HG02623 (cell line): ENCODE measurements around the gene ZNF385B.

ENCODE experiments used
- ATAC-seq: cut with Tn5 transposase; IDR thresholded peaks from one replicate; pipeline ENCODE4 v1.9.1; 2021; ENCODE audit warnings: moderate library complexity; ENCODE audit not compliant: unreplicated experiment

Gene ZNF385B

DNA sequence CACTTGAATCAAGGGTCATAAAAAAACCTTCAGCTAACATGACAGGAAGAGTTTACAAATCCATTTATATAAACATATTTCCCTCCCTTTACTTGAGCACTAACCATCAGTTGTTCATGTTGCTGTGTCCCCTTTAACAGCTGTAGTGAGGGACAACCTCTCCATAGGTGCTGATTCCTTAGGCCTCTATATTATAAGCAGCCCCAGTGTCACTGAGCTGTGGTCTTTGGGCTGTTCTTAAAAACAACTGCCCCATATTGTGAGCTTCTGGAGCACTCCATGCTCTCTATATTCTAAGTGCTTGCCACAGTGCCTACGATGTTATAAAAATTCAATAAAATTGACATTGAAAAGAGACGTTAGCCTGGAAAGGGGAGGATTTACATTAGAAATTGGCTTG is 175.3 kb downstream of the ZNF385B start:
- ATAC-seq: no peak

DNA sequence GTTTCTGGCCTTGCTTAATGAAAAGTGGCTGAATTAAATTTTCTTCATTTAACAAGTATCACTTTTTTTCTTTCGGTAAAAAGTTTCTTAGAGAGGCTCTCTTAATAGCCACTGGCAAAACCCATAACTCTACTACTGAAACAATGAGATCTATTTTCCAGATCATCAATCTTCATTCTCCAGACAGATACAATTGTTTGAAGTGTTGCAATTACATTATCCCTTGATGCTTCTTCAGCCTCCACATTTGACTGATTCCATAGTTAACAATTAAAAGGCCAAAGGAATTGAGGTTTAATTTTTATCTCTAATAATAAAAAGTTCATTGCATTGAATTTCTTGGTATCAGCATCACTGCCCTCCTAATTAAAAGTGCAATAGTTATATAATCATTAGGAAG is 176.3 kb downstream of the ZNF385B start:
- ATAC-seq: no peak

DNA sequence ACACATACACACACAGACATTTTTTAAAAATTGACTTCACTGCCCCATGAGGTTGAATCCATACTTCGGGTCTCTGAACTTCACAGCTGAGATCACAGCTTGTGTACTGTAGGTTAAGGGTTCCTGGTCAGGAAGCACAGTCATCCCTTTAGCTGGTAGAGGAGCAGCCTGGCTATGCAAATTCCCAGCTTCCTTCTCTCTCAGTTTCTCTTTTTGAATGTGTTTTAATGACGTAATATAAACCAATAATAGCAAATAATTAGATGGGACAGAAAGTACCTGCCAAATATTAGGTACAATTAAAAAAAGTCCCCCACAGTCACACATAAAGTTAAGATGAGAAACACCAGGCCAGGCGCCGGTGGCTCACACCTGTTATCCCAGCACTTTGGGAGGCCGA is 178.7 kb downstream of the ZNF385B start:
- no peak for ATAC-seq

DNA sequence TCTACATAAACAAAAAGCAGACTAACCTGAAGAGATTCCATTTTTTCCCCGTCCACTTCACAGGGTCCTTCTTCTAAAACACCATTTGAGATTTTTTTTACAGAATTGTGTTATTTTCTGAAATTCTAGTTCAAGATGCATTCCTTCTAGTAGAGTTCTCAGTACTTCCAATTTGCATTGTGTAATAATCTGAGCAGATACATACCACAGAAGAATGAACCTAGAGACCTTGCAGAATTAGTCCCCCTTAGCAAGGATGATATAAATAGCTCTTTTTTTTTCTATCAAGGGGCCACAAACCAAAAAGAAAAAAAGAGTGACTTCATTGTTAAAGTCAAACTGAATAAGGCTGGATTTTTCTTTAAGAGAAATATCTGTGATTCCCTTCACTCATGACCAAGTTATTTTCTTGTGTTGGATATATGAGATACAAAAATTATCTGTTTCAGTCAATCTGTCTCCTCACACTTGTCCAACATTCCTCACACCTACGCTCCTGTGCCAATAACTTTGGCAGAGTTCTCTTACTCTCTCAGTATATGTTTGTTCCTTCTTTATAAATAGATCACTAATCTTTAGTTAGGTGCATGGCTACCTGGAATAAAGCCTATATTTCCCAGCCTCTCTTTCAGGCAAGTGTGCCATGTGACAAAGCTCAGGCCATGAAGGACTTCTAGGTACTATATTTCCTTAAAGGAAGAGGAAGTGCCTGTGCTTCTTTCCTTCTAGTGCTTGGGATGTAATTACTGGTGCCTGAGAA is 183.5 kb downstream of the ZNF385B start:
- no peak for ATAC-seq

DNA sequence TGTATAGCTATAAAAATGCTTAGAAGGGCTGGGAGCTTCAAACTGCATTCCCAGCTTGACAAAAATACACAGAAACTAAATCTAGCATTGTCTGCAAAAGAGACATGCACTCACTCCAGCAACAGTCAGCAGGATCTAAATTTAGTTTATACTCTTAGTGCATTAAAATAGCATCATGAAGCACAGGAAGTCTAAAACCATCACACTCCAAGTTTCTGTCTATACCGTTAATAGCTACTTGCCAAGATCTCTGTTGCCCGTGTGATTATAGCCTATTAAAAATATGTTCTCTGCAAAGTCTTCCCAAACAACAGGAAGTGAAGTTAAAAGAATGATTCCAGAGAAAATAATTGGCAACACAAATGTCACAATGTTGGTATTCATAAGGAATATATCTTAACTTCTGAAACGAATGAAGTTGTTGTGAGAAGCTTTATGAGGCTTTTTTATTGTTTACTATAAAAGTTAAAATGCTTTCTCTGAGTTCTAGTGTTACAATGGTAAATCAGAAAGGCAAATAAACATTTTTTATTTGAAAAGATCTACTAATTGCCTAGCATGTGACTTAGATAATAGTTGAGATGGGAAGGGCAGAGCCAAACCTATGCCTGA is 184.2 kb downstream of the ZNF385B start:
- no peak for ATAC-seq

DNA sequence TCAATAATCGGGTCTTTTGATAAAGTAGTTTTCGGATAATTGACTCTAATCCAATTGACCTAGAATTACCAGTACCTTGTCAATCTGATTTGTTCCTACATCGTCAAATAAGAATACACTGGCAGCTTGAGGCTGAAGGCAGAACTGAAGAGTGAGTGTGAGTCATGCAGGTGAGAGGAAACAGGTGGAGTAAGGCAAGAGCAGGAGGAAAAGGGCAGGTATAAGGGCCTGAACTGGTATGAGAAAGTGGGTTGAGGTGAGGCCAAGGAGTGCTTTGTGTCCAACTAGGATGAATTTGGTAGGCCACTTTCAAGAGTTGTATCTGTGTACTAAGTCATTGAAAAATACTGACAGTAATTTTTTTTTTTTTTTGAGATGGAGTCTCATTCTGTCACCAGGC is 186.0 kb downstream of the ZNF385B start:
- ATAC-seq: no peak

DNA sequence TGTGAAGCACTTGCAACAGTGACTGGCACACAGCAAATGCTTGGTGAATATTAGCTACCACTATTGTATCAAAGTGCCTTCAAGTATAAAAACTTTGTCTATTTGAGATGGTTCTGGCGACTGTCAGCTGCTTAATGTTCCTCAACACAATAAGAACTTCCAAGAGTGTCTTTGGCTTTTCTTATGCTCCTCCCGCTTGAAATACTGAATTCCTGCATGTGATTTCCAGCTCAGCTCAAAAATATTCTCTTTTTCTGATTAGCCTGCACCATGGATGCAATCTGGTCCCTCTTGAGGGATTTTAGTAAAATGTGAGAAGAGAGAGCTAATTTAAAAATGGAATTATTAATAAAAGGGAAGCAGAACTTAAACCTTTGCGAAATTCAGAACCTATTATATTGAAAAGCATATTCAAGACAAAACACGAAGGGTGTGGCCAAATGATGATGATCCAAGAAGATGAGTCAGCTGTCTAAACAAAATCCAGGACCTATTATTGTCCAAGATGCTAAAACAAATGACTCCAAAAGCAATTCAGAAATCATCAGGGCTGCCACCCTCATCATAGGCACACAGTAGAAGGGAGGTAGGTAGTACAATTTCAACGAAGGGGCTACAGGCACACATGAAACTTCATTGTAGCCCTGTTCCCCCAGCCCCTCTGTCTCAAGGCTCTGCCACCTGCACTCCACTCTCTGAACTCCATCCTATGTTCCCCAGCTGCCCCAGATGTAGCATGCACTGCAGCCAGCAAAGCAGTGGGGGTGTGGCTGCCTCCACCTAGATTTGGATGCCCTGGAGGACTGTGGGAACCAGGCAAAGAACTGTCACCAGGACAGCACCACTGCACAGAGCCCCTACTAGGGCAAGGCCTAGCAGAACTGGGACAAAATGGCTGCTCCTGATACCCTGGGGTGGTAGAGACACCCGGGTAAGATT is 190.1 kb downstream of the ZNF385B start:
- no peak for ATAC-seq

DNA sequence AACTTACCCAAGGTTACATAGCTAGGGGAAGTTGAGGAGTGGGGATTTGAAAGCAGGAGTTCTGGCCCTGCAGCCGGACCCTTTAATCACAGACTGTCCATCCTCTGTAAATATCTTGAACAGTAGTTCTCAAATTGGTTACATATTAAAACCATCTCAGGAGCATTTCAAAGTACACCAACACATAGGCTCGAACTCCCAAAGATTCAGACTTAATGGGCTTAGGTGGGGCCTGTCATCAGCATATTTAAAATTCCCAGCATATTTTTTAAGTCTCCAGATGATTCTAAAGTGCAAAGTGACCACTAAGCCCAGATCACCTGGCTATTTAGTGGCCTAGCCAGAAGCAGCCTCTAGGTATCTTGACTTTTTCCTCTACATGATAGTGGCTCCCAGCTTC is 192.2 kb downstream of the ZNF385B start:
- no peak for ATAC-seq

DNA sequence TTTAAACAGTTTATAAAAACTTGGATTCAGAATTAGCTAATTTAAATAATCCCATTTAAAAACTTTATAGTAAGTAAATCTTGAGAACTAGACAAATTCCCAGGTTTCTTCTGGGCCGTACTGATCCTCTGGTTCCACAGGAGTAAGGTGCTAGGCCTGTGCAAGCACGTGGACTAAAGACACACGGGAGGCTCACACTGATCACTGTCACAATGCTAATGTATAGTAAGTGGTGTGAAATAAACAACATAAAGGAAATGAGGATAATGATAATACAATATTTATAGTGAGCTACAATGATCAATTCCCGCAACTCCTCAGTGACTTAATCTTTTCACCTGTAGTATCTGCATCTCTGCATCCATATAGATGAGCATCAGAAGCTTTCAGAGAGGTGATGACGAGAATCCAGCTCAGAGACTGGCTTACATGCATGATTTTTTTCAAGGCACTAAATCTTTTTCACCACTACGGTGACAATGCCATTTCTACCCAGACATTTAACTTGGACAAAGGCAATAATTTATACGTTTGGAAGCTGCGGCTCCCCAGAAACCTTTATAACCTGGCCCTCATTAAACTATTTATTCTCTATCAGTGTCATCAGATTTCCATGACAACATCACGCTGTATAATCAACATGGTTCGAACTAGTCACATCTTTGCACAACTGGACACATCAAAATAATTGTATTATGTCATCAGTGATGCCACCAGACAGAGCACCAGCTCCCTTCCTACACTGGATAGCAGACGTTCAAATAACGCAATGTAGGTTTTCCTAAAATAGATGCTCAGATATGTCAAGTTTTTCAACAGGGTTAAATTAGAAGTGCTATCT is 196.2 kb downstream of the ZNF385B start:
- ATAC-seq: no peak

DNA sequence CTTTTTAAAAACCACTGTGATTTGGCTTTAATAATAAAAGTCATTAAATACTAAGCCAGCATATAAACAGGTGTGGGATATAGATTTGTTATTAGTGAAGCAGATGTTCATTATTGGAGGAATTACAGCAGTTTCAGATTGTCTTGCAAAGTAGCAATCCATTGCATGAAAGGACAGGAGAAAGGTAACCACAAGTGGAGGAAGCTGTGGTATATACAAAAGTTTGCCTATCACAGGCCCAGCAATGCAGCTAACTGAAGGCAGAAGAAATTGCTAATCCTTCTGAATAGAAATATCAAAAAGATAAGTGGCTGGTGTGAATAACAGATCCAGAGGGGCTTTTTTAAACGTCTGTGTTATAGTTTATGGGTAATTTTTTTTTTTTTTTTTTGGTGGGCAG is 199.4 kb downstream of the ZNF385B start:
- ATAC-seq: no peak

DNA sequence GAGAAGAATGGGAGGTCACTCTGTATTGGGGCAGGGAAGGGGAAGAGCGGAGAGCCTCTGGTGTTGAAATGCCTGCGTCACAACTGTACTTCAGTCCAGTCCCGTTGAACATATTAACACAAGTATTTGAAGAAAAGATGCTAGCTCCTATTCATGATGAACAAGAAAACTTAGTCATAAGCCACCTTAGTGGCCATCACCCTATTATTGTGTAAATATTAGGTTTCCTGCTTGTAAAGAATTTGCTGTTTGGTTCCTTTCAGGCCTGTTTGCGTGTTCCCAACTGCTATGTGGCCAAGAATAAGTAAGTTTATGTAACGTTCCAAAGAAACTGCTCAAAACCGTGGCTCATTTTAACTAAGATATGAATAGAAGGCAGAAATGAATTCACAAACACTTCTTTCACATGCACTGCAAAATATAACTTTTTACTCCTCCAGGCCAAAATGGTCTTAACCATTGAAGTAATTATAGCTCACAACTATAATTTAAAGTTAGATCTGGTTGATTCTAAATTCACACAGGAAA is 204.3 kb downstream of the ZNF385B start:
- ATAC-seq: no peak

DNA sequence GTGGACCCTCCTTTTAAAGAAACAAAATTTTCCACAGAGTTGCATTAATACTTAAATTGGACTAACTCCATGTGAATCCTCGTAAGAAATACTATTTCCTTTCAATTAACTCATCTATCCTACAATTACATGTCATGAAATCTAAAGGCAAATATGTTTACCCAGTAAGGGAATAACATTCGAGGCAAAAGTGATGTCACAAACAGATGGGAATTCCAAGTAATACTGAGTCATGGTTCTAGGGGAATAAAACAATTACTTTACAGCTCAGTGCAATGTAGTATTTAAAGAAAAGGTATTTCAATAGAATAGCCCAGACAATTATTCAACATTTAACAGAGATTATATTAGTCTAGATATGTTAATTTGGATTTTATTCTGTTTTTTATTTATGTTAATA is 205.8 kb downstream of the ZNF385B start:
- ATAC-seq: no peak

DNA sequence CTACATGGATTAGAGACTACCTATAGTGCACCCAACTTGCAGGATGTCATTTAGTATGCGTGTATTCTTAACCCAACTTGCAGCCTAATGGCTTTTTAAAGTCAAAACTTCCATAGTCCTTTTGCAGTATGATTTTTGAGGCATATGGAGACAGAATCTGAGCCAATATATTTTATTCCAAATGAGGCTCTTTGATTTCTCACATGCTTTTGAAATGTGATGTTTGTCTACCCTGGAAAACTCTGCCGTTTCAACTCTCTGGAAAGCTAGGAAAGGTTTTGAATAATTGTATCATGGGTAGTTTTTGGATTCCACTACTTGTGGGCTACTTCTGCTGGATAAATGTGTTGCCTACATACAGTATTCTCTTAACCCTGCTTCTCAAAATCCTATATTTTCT is 206.6 kb downstream of the ZNF385B start:
- no peak for ATAC-seq

DNA sequence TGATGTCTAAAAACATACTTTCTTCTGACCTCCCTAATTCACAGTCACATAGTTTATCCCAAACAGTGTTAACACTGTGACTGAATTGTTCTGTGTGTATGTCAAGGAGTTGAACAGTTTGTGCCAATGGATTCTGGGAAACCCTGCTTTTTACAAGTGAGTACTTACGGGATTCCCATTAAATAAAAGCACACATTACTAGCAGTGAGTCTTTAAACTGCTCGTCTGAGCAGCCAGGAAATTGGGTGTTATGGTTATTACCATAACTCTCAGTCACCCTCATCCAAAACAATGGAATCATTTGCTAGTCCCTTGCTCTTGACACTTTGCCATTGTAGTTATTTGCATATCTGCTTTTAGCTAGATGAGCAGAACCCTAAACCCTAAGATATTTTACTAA is 209.1 kb downstream of the ZNF385B start:
- ATAC-seq: no peak

DNA sequence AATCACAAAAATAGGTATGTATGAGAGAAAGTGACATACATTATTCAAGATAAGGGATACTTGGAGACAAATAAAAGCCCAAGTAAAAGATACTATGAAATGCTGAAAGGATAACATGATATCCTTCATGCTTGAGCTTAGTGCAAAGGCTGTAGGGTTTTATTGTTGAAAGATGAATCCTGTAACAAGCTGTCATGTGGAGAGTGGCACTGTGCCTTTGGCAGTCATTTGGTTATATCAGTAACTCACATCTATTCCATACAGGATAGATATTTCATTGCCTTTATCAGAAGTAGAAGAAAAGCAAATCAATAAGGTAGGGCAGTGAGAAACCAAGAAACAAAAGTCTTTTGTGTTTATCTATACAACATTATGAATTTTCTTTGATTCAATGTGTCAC is 211.0 kb downstream of the ZNF385B start:
- ATAC-seq: no peak

DNA sequence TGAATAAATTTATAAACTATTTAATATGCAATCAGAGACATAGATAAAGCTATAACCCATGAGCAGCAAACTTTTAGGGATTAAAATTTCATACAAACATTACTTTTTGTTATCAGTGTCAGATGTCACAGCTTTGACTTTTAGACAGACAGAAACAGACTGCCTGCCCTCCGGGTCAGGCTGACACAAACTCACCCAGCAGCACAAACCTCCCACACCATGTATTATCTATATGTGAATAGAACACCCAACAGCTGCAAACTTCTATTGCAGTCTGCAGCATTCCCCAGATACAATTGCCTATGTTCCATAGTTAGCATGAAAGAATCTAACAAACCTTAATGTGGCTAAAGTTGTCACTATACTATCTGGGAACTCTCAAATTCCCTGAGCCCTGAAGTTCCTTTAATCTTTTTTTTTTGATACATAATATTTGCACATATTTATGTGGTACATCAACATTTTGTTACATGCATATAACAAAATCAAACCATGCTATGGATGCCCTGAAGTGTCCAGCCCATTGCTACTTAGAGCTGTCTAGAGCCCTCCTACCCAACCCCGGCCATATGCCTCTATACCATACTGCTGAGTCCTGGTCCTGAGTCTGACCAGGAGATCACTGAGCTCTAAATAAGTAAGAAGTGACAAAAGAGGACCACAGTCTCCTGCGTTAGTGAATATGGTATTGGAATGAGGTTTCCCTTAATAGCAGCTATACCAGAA is 214.4 kb downstream of the ZNF385B start:
- no peak for ATAC-seq

DNA sequence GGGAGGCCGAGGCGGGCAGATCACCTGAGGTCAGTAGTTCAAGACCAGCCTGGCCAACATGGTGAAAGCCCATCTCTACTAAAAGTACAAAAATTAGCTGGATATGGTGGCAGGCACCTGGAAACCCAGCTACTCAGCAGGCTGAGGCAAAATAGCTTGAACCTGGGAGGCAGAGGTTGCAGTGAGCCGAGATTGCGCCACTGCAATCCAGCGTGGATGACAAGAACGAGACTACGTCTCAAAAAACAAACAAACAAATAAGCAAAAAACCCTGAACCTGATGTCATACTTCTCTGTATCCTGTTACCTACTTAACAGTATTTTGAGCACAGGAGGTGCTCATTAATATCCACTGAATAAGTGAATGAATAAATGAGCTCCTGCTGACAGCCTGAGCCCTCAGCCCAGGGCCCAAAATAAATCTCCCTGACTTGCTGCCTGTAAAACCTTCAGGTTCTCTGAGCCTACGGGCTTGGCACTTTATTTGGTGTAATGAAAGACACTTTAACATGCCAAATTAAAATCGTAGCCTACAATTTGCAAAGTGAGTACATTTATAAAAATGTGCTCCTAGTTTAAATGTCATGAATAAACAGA is 215.1 kb downstream of the ZNF385B start:
- no peak for ATAC-seq

DNA sequence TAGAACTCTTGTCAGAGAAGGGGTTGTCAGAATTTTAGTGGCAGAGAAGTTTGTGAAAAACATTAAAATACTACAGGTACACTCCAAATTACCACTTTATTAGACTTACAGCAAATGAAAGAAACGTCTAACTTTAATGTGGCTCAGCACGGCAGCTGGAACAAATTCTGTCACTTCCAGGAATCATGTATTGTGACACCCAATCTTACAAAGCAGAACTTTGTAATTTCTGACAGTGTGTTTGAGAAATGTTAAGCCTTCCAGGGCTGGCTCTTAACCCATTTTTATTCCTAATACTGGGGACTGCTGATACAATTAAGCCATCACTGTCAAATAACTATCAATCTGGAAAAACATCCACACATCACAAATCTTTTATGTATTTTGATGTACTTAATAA is 216.4 kb downstream of the ZNF385B start:
- ATAC-seq: no peak

DNA sequence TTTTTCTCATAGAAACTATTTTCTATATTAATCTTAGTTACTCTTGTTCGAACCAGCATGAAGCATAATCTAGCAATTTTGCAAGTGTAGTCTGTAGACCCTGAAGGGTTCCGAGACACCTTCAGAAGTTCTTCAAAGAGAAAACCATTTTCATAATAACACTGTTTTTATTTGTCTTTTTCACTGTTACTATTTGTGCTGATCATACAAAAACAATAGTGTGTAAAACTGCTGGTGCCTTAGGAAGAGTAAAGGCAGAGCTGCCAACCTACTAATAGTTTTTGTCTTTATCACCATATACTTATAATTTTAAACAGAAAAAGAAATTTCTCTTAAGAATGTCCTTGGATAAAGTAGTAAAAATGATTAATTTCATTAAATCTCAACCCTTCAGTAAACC is 218.9 kb downstream of the ZNF385B start:
- ATAC-seq: no peak

DNA sequence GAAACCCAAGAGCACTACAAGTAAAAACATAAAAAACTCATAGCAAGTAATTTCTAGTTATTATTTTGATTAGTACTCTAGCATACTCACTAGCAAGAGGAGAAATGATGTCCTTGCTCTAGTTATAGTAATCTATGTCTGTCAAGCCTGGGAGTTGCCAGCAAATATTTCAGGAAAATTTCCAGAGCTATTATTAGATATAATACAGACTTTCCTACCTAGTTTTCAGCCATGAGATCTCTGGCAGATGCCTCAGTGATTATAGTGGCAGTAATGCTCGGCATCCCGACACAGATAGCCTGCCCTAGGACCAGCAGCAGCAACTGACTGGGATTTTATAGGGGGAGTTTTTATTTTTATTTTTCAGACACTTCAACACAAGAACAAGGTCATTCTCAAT is 224.4 kb downstream of the ZNF385B start:
- ATAC-seq: no peak
